Endothelial cell of umbilical vein (primary cell): ENCODE data around the gene SCG2. TPM values are rescaled to one million over a fixed set of nuclear protein-coding genes. Genes with fewer than 3 reads are reported as not detected.
A peak's percentile ranks its signal among the peaks of the same experiment; 100 is the strongest.

Experiments used
- BruUV-seq: library from RNA; stranded (reverse); fragments of 400-500 nt; replicated peaks from 2 replicates; lab custom pipeline; 2021; lab: Mats Ljungman, UMichigan
- CTCF ChIA-PET: fragments of 300-600, 350-600 bp; sonication (Branson Sonifier 250); formaldehyde crosslinking; loops from one replicate; lab custom pipeline; 2021; ENCODE audit warnings: antibody characterized with exemption, inconsistent platforms; lab: Charles Lee
- POLR2A ChIA-PET: fragments of 300-600, 350-600 bp; sonication (Branson Sonifier 250); formaldehyde crosslinking; loops from one replicate; lab custom pipeline; 2021; ENCODE audit warnings: antibody characterized with exemption, inconsistent platforms; lab: Charles Lee
- DNase-seq: peaks from one replicate; pipeline ENCODE4 v3.0.0-alpha.2; 2011; ENCODE audit warnings: low read depth, low spot score
- FAIRE-seq: peaks from 2 replicates; lab custom pipeline; 2011; peaks lifted over from hg19 to GRCh38; lab: Jason Lieb, UNC
- H2AFZ ChIP-seq: 2 replicates; pipeline ENCODE4 v1.6.0; 2012; ENCODE audit warnings: low read depth, low read length, control low read depth, inconsistent platforms
- H3K27ac ChIP-seq: 2 replicates; pipeline ENCODE4 v1.5.1; 2011; ENCODE audit warnings: low read depth, mild to moderate bottlenecking, control low read depth, low read length, moderate library complexity; ENCODE audit not compliant: insufficient read depth
- H3K27me3 ChIP-seq, 2 experiments: 2 replicates each; pipeline versions ENCODE4 v1.6.0 to v1.6.1; 2011; ENCODE audit warnings: low read length in 2 of 2, mixed read lengths in 1 of 2; ENCODE audit not compliant: control insufficient read depth in 2 of 2, insufficient read depth in 2 of 2
- H3K36me3 ChIP-seq, 2 experiments: 2 replicates in 1 of 2; 3 replicates in 1 of 2; pipeline ENCODE4 v1.5.1; 2011; ENCODE audit warnings: low read length in 2 of 2, mild to moderate bottlenecking in 1 of 2, moderate library complexity in 1 of 2; ENCODE audit not compliant: control insufficient read depth in 2 of 2, insufficient read depth in 2 of 2; ENCODE audit errors: extremely low read depth in 1 of 2
- H3K4me1 ChIP-seq: 3 replicates; pipeline ENCODE4 v1.5.1; 2011; ENCODE audit warnings: mild to moderate bottlenecking, low read length; ENCODE audit not compliant: control insufficient read depth, insufficient read depth; ENCODE audit errors: extremely low read depth
- H3K4me2 ChIP-seq: 2 replicates; pipeline ENCODE4 v1.6.1; 2011; ENCODE audit warnings: low read length, control low read depth, mixed read lengths; ENCODE audit not compliant: insufficient read depth
- H3K4me3 ChIP-seq, 3 experiments: fragments of 200-600 bp in 1 of 3; sonication (generic), shearing (Covaris generic) in 1 of 3; replicated peaks in 1 of 3; 2 replicates each; pipeline ENCODE4 v1.5.1; 2011 to 2016; ENCODE audit warnings: control low read depth in 3 of 3, low read length in 3 of 3, mild to moderate bottlenecking in 2 of 3, inconsistent platforms in 1 of 3, low read depth in 1 of 3, moderate library complexity in 1 of 3; ENCODE audit not compliant: insufficient read depth in 1 of 3
- H3K79me2 ChIP-seq: 2 replicates; pipeline ENCODE4 v1.6.0; 2012; ENCODE audit warnings: low read length, inconsistent platforms; ENCODE audit not compliant: control insufficient read depth, insufficient read depth
- H3K9ac ChIP-seq: replicated peaks from 2 replicates; pipeline ENCODE3; 2011; ENCODE audit warnings: low read length, control low read depth; ENCODE audit not compliant: insufficient read depth; ENCODE audit errors: extremely low read depth
- H3K9me1 ChIP-seq: replicated peaks from 3 replicates; pipeline ENCODE4 v1.6.0; 2011; ENCODE audit warnings: mild to moderate bottlenecking, low read length; ENCODE audit not compliant: control insufficient read depth, insufficient read depth; ENCODE audit errors: extremely low read depth
- H3K9me3 ChIP-seq: replicated peaks from 2 replicates; pipeline ENCODE4 v1.5.1; 2012; ENCODE audit warnings: low read length, inconsistent platforms; ENCODE audit not compliant: control insufficient read depth, insufficient read depth
- H4K20me1 ChIP-seq: replicated peaks from 2 replicates; pipeline ENCODE3; 2011; ENCODE audit warnings: mild to moderate bottlenecking, low read length; ENCODE audit not compliant: control insufficient read depth, insufficient read depth; ENCODE audit errors: extremely low read depth
- EZH2 ChIP-seq: IDR thresholded peaks from 2 replicates; pipeline ENCODE4 v1.6.1; 2012; ENCODE audit warnings: borderline replicate concordance, low read depth, mild to moderate bottlenecking, moderate library complexity, low read length, inconsistent platforms; ENCODE audit not compliant: severe bottlenecking
- FOS ChIP-seq: IDR thresholded peaks from 2 replicates; pipeline ENCODE4 v1.6.1; 2011; ENCODE audit warnings: mild to moderate bottlenecking, low read length, moderate library complexity, borderline replicate concordance; ENCODE audit not compliant: insufficient read depth
- JUN ChIP-seq: IDR thresholded peaks from 2 replicates; pipeline ENCODE4 v1.6.1; 2011; ENCODE audit warnings: borderline replicate concordance, low read depth; ENCODE audit not compliant: insufficient read length, insufficient read depth
- MYC ChIP-seq: IDR thresholded peaks from one replicate; pipeline ENCODE4 v1.6.1; 2011; ENCODE audit warnings: mild to moderate bottlenecking, low read depth, low read length
- POLR2A ChIP-seq: IDR thresholded peaks from 2 replicates; pipeline ENCODE4 v1.6.1; 2012; ENCODE audit warnings: low read depth, mild to moderate bottlenecking, control low read depth, low read length
- dilution Hi-C: fragments of 300-500 bp; cut with MboI; formaldehyde crosslinking; loops from one replicate; pipeline ENCODE4 v1.15.0; 2019; ENCODE audit warnings: low sequenced_read_pairs; ENCODE audit not compliant: extremely low pct_ligation_motif_present
- intact Hi-C: fragments of 100-400 bp; cut with micrococcal nuclease; formaldehyde crosslinking; loops from one replicate; pipeline ENCODE4 v1.10.0; 2022
- polyA plus RNA-seq, 4 experiments: library from polyadenylated mRNA; depleted of rRNA in 3 of 4; stranded (reverse) in 3 of 4; unstranded in 1 of 4; fragments of >200 nt; gene quantifications; 2 replicates each; pipeline versions ENCODE4 v1.2.1 to v1.2.3, GENCODE V29; 2011 to 2012; ENCODE audit warnings: missing spikeins in 1 of 4
- total RNA-seq: library from RNA; stranded (reverse); gene quantifications from 2 replicates; pipeline ENCODE4 v1.2.3, GENCODE V29; 2021

SCG2 gene
- total and polyA plus RNA-seq, 2 donors (not counting 3 experiments of a cell fraction or from before 2014, with no cell fraction given) = not detected

DNA sequence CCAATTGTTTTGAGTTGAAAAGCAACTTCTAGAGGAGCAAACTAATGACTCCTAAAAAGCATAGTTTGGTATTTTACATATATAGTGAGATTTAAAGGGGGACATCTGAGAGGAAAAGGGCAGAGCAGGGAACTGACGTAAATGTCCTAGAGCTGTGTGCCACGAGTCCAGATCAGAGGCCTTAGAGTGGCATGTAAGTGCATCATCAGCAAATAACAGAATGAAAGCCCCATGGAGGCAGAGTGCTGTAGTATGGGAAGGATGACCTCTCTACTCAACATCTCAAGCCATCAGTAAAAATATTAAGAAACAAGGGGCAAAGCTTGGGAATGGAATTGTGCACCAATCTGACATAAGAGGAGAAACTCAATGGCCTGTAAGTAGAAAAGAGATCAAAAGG lies 31.4 kb downstream of the SCG2 start:
- Histone ChIP-seq H3K9ac (no peak overlapping the region), H4K20me1 (no peaks in the 10 kb centered on the region), H3K4me2 (no peak overlapping the region), H3K9me1 (no peaks in the 10 kb centered on the region), H3K27ac (no peak overlapping the region), H3K79me2 (no peaks in the 10 kb centered on the region), H2AFZ (no peak overlapping the region), H3K36me3 (no peaks in the 10 kb centered on the region), H3K27me3 (peaks cover 5 to 12% of the 10 kb centered on the region in 2 experiments), H3K4me1 (no peaks in the 10 kb centered on the region), H3K9me3 (no peaks in the 10 kb centered on the region), H3K4me3 (no peak overlapping the region)
- intact Hi-C loops (no loop called here), dilution Hi-C loops (no loop called here)
- ChIA-PET CTCF (interaction anchor here (1.8 kb wide), 1 partner anchor 111 kb away, joined by 5 read pairs; no protein-coding TSS in a partner anchor), POLR2A (no interaction called here)
- FAIRE-seq (no peak), DNase-seq (no peak)
- TF ChIP-seq MYC (no peak), FOS (no peak), EZH2 (no peak)
- no TSS peak for BruUV-seq

DNA sequence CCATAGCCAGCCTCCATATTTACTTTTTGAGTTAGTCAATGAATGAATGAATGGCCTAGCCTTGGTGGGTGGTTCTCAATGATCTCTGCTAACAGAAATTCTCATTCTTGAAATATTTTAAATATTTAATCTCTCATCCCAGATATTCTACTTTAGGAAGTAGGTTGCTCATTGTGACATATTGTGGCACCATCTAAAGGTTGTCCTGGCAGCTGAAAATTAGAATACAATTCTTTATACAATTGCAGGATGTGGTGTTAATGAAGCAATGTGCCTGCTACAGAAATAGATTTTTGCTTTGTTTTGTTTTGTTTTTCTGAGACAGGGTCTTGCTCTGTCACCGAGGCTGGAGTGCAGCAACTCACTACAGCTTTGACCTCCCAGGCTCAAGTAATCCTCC lies 35.8 kb downstream of the SCG2 start:
- ChIA-PET POLR2A (interaction anchor here (0.7 kb wide), 1 partner anchor 103 kb away, joined by 3 read pairs; no protein-coding TSS in a partner anchor), CTCF (no interaction called here)
- Histone ChIP-seq H3K9ac (no peak overlapping the region), H3K36me3 (no peaks in the 10 kb centered on the region), H3K9me3 (no peaks in the 10 kb centered on the region), H3K79me2 (no peaks in the 10 kb centered on the region), H3K27me3 (peaks cover 3 to 8% of the 10 kb centered on the region in 2 experiments), H3K9me1 (no peaks in the 10 kb centered on the region), H3K27ac (no peak overlapping the region), H2AFZ (no peak overlapping the region), H3K4me2 (no peak overlapping the region), H4K20me1 (no peaks in the 10 kb centered on the region), H3K4me3 (no peak overlapping the region), H3K4me1 (peaks cover 8% of the 10 kb centered on the region)
- FAIRE-seq (no peak), DNase-seq (peak; percentile 26)
- intact Hi-C loops = loop anchor here (1.0 kb wide), 1 partner anchor 133 kb away; no protein-coding TSS in a partner anchor
- BruUV-seq = no TSS peak
- dilution Hi-C loops = no loop called here
- TF ChIP-seq EZH2 (no peak), JUN (peak; percentile 54), POLR2A (no peak)
